ENCODE measurements around the gene CASP14. TPM values are rescaled to one million over a fixed set of nuclear protein-coding genes. Genes with fewer than 3 reads are reported as not detected.

Gene CASP14
- total RNA-seq, 1 donor from 2014 or later = not detected

GRCh38 chr19:15038294-15038693 lies 11.0 kb upstream of the CASP14 start:
- H3K4me3 ChIP-seq (ENCODE audit: low read depth, low read length) = no peak overlapping the region

GRCh38 chr19:15042003-15042402 lies 7.3 kb upstream of the CASP14 start:
- no peak overlapping the region for H3K4me3 ChIP-seq (ENCODE audit: low read depth, low read length)
- TF ChIP-seq, protein P1, sequence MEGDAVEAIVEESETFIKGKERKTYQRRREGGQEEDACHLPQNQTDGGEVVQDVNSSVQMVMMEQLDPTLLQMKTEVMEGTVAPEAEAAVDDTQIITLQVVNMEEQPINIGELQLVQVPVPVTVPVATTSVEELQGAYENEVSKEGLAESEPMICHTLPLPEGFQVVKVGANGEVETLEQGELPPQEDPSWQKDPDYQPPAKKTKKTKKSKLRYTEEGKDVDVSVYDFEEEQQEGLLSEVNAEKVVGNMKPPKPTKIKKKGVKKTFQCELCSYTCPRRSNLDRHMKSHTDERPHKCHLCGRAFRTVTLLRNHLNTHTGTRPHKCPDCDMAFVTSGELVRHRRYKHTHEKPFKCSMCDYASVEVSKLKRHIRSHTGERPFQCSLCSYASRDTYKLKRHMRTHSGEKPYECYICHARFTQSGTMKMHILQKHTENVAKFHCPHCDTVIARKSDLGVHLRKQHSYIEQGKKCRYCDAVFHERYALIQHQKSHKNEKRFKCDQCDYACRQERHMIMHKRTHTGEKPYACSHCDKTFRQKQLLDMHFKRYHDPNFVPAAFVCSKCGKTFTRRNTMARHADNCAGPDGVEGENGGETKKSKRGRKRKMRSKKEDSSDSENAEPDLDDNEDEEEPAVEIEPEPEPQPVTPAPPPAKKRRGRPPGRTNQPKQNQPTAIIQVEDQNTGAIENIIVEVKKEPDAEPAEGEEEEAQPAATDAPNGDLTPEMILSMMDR (conservative IDR thresholded peaks at IDR 0.05; ENCODE audit: low read depth, low read length) = no peak
- no peak for DNase-seq (ENCODE audit: low read depth)

More at GRCh38 chr19:15038294-15038693, 11.0 kb upstream of the CASP14 start:
- TF ChIP-seq, protein P1 (conservative IDR thresholded peaks at IDR 0.05; ENCODE audit: low read depth, low read length) = no peak
- no peak for DNase-seq (ENCODE audit: low read depth)

DNA sequence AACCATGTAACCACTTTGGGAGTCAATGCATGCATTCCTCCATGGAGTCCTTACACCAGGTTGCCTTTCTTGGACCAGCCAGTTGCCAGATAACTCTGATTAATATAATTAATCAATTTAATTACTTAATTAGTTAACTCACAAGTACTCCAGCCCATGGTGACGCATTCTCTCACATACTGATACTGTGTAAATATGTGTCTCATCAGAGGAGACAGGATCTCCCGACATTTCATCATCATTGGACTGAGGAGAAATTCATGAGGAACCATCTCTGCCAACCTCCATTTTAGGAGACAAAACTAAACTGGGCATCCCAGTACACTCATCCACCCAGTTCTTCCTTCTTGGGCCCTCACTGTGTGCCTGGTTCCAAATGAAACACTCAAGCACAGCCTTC lies 6.5 kb upstream of the CASP14 start:
- H3K4me3 ChIP-seq (ENCODE audit: low read depth, low read length) = no peak overlapping the region
- DNase-seq (ENCODE audit: low read depth) = no peak
- TF ChIP-seq, protein P1 (conservative IDR thresholded peaks at IDR 0.05; ENCODE audit: low read depth, low read length) = no peak

GRCh38 chr19:15045506-15045905 lies 3.8 kb upstream of the CASP14 start:
- TF ChIP-seq, protein P1 (conservative IDR thresholded peaks at IDR 0.05; ENCODE audit: low read depth, low read length) = no peak
- H3K4me3 ChIP-seq (ENCODE audit: low read depth, low read length) = no peak overlapping the region
- DNase-seq (ENCODE audit: low read depth) = no peak

DNA sequence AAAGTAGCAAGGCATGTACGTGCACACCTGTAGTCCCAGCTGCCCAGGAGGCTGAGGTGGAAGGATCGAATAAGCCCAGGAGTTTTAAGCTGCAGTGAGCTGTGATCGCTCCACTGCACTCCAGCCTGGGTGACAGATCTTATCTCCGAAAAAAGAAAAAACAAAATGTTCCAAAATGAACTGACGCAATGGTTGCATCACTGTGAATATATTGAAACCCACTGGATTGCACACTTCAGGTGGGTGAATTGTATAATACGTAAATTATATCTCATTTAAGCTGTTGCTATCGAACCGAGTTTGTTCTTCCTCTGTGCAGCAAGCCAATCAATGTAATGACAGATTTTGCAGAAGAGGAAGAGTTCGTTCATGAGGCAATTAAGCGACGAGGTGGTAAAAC lies 1.6 kb upstream of the CASP14 start:
- no peak for DNase-seq (ENCODE audit: low read depth)
- TF ChIP-seq, protein P1 (conservative IDR thresholded peaks at IDR 0.05; ENCODE audit: low read depth, low read length) = no peak
- H3K4me3 ChIP-seq (ENCODE audit: low read depth, low read length) = no peak overlapping the region

GRCh38 chr19:15048128-15048527 lies 1.2 kb upstream of the CASP14 start:
- no peak for DNase-seq (ENCODE audit: low read depth)
- H3K4me3 ChIP-seq (ENCODE audit: low read depth, low read length) = no peak overlapping the region
- TF ChIP-seq, protein P1 (conservative IDR thresholded peaks at IDR 0.05; ENCODE audit: low read depth, low read length) = no peak

DNA sequence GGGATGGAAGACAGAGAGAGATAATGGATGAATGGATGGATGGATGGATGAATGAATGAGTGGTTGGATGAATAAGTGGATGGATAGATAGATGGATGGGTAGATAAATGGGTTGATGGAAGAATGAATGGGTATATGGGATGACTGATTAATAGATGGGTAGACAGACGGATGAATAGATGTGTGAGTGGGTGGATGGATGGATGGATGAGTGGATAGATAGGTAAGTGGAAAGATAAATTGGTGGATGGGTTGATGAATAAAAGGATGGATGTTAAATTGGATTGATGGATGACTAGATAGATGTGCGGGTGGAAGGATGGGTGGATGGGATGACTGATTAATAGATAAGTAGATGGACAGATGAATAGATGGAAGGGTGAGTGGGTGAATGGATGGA lies 1.4 kb downstream of the CASP14 start:
- TF ChIP-seq, protein P1 (conservative IDR thresholded peaks at IDR 0.05; ENCODE audit: low read depth, low read length) = no peak
- H3K4me3 ChIP-seq (ENCODE audit: low read depth, low read length) = no peak overlapping the region
- no peak for DNase-seq (ENCODE audit: low read depth)
